Cardiac fibroblast (primary cell): ENCODE measurements around the gene PLEKHN1.
"Not testable (repeated sequence)": the region's sequence is repeated elsewhere in the genome, so short reads cannot be mapped to it uniquely, and the experiment has no call there.

ENCODE experiments used
- DNase-seq, 2 donors: peaks; one replicate each; pipeline versions ENCODE4 v3.0.0 to v3.0.0-alpha.2; 2010; ENCODE audit warnings: low read depth in 2 of 2
- H3K4me3 ChIP-seq, 2 donors: replicated peaks in 1 of 2; 1 replicate in 1 of 2; 2 replicates in 1 of 2; pipeline ENCODE4 v1.5.1; 2011; ENCODE audit warnings: low read depth in 2 of 2, low read length in 2 of 2, mild to moderate bottlenecking in 2 of 2, moderate library complexity in 1 of 2
- TF ChIP-seq, protein P1 (sequence below): IDR thresholded peaks from one replicate; pipeline ENCODE4 v1.5.1; 2011; ENCODE audit warnings: low read depth, mild to moderate bottlenecking, low read length, inconsistent platforms

Gene PLEKHN1

DNA sequence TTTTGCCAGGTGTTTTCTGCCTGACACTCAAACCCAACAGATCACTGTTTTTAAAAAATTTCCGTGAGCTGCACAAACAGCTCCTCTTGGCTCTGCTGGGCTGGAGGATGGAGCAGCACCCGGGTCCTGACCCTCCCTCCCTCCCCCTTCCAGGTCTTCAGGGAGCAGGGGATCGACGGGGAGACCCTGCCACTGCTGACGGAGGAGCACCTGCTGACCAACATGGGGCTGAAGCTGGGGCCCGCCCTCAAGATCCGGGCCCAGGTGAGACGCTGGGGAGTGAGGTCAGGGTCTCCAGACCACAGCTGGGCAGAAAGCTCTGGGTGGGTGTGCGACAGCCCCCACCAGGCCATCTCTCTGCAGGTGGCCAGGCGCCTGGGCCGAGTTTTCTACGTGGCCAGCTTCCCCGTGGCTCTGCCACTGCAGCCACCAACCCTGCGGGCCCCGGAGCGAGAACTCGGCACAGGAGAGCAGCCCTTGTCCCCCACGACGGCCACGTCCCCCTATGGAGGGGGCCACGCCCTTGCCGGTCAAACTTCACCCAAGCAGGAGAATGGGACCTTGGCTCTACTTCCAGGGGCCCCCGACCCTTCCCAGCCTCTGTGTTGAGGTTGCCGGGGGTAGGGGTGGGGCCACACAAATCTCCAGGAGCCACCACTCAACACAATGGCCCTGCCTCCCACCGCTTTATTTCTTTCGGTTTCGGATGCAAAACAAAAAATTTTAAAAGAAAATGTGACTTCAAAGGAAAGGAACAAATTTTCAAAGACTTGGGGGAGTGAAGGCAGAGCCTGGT lies 22.5 kb upstream of the PLEKHN1 start:
- H3K4me3 ChIP-seq = no peak overlapping the region
- DNase-seq = no peak
- TF ChIP-seq, protein P1, sequence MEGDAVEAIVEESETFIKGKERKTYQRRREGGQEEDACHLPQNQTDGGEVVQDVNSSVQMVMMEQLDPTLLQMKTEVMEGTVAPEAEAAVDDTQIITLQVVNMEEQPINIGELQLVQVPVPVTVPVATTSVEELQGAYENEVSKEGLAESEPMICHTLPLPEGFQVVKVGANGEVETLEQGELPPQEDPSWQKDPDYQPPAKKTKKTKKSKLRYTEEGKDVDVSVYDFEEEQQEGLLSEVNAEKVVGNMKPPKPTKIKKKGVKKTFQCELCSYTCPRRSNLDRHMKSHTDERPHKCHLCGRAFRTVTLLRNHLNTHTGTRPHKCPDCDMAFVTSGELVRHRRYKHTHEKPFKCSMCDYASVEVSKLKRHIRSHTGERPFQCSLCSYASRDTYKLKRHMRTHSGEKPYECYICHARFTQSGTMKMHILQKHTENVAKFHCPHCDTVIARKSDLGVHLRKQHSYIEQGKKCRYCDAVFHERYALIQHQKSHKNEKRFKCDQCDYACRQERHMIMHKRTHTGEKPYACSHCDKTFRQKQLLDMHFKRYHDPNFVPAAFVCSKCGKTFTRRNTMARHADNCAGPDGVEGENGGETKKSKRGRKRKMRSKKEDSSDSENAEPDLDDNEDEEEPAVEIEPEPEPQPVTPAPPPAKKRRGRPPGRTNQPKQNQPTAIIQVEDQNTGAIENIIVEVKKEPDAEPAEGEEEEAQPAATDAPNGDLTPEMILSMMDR = no peak

DNA sequence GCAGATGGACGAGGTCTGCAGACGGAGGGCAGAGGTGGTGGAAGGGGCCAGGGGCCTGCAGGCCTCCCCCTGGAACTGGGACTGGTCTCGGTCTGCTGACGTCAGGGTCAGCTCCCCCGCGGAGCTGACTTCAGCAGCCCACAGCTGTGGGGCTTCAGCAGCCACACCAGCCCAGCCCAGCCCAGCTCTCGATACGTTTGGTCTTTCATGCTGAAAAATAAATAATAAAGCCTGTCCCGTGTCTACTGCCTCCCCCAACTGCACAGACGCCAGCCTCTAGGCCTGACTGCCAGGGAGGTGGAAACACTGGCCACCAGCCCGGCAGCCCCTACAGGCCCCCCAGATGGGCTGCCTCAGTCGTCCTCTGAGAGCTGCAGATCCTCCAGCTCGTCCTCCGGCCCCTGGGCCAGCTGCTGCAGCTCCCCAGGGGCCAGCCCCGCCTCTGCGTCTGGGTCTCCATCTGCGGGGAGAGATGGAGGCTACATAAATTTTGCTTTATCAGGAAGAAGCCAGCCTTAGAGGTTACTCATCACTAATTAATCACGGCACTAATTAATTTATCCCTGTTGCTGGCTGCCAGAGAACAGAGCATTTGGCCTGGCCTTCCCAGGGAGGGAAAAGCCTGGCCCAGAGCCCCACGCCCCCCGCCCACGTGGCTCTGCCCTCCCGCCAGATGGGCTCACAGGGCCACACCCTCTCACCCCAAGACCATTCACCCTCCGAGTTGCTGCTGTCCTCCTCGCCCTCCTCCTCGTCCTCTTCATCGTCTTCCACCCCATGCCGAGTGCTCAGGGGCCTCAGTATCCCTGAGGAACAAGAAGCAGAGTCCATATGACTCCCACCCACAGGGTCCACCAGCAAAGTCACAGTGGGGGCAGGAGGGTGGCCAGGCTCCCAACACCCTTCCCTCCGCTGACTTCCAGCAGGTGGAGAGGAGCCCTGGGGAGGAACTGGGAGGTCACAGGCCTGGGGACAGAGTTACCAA lies 21.6 kb upstream of the PLEKHN1 start:
- DNase-seq = peak in 1 of 2 donors; percentile 67
- TF ChIP-seq, protein P1 = no peak

DNA sequence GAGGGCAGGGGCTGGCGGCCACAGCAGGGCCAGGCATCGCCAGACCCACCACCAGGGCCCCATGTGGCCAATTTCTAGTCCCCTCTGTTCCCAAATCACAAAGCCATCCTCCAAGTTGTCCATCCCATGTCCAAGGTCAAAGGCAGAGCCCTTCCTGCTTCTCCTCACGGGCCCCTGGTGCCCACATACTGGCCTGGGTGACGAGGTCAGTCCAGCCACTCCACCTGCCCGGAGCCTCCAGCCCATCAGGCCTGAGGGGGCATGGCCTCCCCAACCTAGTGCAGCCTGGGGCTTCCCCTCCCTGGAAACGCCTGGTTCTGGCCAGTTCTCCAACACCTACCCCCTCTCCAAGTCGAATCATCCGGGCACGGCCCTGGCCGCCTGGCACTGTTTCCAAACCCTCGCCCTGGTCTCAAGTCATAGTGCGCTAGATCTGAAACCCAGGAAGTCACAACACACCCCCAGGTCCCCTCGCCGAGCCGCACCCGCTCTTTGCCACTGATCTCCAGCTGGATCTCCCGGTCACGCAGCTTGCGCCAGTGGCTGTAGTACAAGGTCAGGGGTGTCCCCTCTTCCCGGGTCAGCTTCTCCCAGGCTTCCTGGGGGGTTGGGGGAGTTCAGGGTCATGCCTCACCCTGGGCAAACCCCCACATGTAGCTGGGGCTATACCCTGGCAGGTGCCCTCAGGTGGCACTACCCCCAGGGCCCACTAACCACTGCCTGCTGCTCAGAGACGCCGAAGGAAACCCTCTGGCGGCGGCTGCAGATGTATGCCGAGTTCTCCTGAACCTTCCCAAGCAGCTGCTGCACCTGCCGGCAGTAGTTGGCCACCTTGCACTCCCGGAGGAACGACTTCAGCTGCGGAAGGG lies 20.4 kb upstream of the PLEKHN1 start:
- TF ChIP-seq, protein P1 = no peak
- H3K4me3 ChIP-seq = no peak overlapping the region
- no peak for DNase-seq

More for the DNA sequence above, 21.6 kb upstream of the PLEKHN1 start:
- no peak overlapping the region for H3K4me3 ChIP-seq

DNA sequence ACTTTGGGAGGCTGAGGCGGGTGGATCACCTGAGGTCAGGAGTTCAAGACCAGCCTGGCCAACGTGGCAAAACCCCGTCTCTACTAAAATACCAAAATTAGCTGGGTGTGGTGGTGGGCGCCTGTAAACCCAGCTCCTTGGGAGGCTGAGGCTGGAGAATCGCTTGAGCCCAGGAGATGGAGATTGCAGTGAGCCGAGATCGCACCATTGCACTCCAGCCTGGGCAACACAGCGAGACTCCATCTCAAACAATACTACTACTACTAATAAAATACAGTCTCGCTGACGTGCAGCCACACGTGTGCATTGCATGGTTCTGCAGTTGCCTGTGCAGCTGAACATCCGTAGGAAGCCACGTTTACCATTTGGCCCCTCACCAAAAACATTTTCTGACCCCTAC lies 19.5 kb upstream of the PLEKHN1 start:
- H3K4me3 ChIP-seq, DNase-seq: not testable (repeated sequence)

DNA sequence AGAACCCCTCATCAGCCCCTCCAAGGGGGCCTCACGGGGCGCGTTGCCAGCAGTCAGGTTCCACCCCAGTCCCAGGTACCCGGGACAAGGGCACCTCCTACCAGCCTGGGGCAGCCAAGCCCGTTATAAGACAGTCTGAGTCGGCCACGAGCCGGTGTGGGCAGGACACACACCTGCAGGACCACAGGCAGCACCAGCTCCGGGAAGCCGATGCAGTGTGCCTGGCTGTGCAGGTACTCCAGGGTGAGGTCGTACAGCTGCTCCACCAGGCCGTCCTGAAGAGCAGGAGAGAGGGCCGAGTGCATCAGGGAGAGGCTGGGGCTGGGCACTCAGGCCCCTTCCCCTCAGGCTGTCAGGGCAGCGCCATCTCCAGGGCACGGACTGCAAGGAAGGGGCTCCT lies 18.3 kb upstream of the PLEKHN1 start:
- TF ChIP-seq, protein P1 = no peak
- H3K4me3 ChIP-seq = no peak overlapping the region
- no peak for DNase-seq

DNA sequence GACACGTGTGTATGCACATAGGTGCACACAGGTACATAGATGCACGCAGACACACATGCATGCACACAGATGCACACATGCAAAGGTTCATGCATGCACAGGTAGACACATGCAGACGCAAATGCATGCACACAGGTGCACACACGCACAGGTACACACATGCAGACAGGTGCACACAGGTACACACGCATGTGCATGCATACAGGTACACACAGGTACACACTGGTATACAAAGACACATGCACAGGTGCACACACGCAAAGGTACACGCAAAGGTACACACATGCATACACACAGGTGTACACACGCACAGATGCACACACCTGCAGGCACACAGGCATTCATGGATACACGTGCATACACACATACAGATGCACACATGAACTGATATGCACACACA lies 16.0 kb upstream of the PLEKHN1 start:
- TF ChIP-seq, protein P1 = no peak
- no peak for DNase-seq
- no peak overlapping the region for H3K4me3 ChIP-seq
